HK-2 (cell line): ENCODE measurements around the gene RAB7A.

Source experiments
- DNase-seq: peaks from one replicate; pipeline ENCODE4 v3.0.0-alpha.2; 2018; ENCODE audit not compliant: unreplicated experiment

The RAB7A gene

DNA sequence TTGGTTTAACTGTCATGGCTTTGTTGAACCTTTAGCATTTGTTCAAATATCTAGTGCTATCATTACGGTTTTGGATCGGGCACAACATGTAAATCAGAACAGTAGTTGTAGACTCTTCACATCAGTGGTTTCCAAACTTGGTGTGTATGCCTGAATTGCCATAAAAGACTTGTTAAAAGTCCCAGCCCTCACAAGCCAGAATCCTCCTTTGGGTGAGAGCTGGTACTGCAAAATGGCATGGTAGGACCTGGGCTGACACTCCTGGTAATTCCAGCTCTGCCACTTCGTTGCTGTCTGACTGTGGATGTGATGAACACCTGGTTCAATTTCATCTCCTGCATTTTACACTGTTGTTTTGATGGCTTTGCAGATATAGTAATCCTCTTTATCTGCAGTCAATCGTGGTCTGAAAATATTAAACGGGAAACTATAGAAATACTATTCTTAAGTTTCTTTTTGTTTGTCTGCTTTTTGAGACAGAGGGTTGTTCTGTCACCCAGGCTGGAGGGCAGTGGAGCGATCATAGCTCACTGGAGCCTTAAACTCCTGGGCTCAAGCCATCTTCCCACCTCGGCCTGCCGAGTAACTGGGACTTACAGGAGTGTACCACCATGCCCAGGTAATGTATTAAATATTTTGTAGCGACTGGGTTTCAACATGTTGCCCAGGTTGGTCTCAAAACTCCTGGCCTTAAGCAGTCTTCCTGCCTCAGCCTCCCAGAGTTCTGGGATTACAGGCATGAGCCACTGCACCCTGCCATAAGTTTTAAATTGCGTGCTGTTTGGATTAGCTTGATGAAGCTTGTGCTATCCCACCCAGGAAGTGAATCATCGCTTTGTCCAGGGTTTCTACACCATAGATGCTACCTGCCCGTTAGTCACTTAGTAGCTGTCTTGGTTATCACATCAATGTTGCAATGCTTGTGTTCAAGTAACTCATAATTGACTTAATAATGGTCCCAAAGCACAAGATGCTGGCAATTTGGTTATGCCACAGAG lies 61.6 kb downstream of the RAB7A start:
- peak; percentile 51 for DNase-seq

DNA sequence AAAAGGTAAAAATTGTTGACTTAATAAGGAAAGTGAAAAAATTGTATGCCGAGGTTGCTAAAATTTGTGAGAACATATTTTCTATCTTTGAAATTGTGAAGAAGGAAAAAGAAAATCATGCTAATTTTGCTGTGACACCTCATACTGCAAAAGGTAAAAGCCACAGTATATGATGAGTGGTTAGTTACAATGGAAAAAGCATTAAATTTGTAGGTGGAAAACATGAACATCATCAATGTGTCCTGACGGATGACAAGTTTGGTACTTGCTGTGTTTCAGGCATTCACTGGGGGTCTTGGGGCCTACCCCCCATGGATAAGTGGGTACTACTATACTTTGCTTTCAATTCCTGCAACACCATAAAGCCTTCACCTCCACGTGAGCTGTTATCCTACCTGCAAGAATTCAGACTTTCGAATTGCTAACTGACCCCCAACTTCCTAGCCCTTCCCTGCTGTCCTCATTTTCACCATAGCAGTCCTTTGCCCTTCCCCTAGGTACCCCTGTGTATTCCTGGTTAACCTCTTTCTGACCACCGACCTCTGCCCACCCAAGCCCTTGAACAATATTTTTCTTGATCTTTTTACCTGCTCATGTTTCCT lies 62.4 kb downstream of the RAB7A start:
- DNase-seq = no peak

DNA sequence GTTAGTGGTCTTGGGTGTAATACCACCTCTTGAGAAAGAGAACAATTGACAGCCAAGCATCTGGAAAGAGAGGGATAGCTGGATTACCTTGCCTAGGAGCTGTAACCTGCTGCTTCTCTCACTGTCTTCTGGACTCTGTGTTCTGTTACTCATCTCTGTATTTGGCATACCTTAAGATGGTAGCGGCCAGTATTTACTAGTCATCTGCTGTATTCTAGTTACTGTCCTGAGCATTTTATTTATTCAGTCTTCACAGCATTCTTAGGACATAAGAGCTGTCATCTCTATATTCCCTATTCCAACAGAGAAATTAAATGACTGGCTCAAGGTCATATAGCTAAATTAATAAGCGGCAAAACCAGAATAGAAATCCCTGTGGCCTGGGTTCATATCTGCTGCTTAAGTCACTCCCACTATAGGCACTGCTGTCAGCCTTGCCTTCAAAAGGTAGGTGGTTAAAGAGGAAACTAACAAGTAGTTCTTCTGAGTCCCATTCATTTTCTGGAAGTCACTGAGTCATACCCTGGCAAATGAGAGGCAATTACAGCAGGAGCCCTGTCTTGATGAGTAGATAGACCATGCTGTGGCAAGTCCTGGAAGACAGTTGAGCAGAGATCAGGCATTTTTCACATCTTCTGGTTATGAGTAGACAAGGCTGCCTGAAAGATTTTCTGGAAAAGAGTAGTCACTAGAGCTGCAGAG lies 68.2 kb downstream of the RAB7A start:
- peak; percentile 16 for DNase-seq

DNA sequence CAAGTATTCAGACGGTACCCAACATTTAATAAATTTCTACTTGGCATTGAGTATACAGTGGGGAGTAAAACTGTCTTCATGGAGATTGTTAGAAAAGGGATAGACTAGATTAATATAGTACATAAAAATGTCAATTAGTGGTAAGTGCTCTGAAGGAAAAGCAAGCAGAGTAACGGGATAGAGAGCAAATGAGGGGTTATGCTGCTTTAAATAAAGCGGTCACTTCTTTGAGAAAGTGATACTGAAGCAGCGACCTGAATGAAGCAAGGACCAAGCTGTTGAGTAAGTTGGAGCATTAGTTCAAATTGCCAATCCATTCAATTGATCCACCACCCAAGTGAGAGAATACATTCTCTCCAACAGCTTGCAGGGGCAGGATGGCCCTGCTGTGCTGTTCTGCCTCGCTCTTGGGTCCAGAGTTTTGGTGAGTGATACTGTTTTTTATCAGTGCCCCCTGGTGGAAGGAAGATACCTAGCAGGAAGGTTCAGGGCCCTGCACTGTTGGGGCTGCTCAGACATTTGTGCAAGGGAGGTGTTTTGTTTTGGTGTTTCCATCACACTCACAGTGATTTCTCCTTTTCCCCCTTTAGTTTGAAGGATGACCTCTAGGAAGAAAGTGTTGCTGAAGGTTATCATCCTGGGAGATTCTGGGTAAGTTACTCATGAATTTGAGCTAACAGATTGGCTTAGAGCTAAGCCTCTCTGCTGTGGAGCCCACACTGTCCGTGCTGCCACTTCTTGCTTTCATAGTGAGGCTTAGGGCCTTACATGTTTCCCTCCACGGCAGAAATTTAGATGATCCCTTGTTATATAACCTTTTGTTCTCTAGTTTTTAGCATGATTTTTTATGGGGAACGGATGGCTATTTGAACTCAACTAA lies 69.0 kb downstream of the RAB7A start:
- peak; percentile 38 for DNase-seq

DNA sequence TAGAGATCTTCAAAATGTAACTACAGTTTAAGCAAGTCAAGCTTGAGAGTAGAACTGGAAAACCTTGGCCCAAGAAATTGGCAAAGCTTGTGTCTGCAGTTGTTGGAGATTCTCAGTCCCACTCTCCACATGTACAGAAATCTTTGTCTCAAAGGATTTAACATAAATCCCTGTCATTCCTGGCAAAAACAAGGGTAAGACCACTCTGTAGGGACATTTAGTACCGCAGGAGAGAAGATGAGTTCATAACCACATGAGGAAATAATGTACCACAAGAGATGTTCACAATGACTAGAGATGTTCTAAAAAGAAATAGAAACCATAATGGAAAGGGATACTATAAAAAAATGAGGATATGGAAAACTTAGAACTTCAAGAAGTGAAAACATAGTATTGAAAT lies 73.7 kb downstream of the RAB7A start:
- DNase-seq = no peak

DNA sequence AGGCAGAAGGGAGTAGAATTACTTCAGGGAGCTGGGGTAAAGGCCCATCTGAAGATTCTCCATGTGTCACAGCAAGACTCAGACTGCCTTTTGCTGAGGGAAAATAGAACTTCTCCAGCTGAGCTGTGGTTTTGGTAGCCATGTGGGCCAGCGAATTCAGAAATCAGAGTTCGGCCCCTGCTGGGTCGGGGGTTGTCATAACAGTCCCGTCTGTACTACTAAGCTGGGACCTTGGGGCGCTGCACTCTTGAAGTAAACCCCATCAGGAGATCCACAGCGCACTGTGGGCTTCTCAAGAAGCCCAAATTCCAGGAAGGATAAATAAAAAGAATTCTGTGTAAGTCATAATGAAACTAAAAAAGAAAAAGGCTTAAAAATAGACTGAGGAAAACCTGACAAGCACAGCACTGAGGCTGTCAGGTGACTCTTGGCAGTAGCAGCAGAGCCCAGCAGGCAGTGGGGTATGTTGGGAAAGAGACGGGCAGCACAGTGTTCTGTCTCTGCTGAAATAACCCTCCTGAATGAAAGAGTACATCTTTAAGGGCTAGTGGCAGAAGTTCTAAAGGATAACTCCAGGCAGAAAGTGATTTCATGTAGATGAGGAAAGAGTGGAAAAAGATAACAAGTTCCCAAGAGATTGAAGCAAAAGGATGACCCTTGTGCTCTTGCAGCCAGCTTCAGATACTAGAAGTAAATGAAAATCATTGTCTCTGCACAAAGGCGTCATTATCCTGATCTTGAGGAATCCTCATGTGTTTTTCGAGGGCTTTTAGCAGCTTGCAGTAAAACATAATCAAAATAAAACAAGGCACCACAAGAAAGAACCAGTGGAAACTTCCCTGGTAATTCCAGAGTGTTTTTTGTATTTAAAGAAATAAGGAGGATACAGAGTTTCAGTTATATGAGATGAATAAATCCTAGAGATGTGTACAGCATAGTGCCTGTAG lies 74.5 kb downstream of the RAB7A start:
- no peak for DNase-seq

DNA sequence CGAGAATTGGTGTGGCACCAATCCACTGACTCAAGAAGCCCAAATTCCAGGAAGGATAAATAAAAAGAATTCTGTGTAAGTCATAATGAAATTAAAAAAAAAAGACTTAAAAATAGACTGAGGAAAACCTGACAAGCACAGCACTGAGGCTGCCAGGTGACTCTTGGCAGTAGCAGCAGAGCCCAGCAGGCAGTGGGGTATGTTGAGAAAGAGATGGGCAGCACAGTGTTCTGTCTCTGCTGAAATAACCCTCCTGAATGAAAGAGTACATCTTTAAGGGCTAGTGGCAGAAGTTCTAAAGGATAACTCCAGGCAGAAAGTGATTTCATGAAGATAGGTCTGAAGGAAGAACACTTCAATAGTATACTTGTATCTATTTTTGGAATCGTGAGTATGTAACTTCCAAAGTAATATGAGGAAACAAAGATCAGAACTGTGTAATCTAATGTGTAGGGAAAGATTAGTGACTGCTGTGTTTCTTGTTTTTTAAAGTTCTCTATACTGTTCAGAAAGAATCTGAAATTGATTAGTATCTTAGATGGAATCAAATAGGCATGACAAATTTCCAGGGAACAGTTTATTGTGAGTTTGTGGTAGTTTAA lies 75.9 kb downstream of the RAB7A start:
- DNase-seq = no peak

DNA sequence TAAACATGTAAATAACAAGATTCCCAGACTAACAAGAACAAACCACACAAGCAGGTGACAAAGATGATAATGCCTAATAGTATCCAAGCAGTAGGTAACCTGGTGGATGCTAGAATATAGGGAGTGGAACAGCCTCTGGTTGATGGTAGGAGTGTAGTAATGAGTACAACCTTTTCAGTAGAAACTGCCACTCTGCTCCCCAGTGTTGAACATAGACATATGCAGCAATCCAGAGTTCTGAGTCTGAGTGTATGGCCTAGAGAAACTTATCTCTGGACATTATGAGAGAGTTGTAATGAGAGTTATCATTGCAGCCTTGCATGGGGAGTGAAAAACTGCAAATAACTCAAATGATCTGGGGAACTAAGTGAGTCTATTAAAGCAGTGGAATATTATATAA lies 77.3 kb downstream of the RAB7A start:
- no peak for DNase-seq

DNA sequence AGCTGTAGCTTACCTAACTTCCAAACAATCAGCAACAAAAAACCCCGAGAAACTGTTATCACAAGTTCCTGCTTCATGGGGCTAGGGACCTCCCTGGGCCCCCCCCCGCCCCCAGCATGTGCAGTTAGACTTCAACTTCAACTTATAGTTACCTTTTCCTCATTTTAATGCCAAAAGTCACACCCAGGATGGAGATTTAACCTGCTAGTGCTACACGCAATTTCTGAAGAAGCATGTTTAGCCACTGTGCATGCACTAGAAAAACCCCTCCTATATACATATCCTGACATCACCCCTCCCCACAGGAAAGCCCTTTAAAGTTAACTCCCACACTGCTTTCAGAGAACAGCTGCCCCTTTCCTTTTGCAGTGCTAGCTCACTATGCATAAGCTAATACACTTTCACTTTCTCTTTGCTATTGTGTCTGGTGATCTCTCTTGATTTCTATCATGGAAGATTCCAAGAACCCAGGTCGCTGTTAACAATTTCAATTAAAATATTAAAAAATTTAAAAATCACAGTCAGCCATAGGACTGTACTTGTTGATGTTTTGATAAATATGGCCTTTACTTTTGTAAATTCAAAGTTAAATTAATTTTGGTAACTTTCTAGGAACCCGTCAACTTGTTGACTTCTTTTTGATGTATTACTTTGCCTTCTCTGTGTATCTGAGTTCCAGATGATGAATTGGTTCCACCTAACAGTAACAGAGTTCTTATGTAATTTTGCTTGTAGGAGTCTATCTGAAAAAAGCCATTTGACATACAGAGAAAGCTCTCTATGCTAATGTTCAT lies 78.2 kb downstream of the RAB7A start:
- DNase-seq = no peak

DNA sequence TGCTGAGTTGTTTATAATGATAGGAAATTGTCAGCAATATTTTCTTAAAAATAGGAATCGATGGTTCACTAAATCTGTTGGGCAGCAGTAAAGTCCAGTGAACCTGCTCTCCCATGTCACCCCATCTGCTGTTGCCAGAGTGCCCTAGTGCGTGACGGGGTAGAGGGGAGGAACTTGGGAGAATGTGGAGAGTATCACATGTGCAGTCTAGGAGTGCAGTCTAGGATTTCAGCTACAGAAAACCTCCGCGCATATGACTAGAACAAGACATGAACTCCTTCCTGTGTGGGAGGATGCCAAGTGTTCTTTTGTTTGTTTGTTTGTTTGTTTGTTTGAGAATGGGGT lies 78.8 kb downstream of the RAB7A start:
- no peak for DNase-seq

DNA sequence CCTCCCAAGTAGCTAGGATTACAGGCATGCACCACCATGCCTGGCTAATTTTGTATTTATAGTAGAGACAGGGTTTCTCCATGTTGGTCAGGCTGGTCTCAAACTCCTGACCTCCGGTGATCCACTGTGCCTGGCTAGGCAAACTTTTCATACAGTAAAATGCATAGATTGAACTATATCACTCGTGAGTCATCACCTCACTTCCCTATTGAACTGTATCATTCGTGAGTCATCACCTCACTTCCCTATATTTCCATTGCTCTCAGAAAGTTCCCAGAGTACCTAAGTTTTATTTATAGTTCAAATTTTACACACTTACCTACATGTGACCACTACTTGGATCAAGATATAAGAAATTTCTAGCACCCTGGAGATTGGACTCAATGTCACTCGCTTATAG lies 79.8 kb downstream of the RAB7A start:
- DNase-seq = no peak

DNA sequence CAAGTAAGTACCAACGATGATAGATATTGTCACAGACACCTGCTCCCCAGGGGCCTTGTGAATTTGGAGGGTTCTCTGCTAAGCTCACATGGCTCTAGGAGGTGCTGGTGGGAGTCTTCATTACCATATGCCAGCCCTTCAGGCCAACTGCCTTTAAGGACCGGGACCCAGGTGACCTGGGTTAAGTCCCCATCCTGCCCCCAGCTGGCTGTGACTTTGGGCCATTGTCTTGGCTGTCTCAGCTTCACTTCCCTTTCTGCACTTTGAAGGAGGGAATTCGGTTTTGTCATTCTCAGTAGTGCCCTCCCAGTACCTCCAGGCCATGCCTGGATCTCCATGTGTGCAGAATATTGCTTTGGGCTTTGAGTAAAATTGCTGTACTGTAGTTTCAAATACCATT lies 80.6 kb downstream of the RAB7A start:
- DNase-seq = no peak

DNA sequence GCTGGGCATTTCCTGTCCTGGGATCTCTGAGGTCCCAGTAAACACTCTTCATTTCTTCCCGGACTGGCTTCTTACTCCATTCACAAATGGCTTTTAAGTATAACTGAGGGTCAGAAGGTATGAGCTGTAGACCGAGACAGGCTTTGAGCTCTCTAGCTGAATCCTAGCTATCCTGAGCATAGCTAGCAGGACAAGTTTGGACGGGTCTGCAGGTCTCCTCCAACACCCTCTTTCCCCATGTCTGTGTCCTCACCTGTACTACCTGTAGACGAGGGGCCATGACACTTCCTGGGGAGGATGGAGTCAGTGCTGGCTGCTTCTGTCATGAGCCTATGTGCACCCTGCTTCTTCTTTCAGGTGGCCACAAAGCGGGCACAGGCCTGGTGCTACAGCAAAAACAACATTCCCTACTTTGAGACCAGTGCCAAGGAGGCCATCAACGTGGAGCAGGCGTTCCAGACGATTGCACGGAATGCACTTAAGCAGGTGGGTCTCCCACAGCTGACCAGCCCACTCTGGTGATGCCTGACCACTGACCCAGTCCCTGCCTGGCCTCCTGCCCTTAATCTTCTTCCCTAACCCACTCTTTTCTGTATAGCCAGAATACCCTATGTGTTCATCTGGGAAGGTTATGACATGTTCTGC lies 81.3 kb downstream of the RAB7A start:
- no peak for DNase-seq

DNA sequence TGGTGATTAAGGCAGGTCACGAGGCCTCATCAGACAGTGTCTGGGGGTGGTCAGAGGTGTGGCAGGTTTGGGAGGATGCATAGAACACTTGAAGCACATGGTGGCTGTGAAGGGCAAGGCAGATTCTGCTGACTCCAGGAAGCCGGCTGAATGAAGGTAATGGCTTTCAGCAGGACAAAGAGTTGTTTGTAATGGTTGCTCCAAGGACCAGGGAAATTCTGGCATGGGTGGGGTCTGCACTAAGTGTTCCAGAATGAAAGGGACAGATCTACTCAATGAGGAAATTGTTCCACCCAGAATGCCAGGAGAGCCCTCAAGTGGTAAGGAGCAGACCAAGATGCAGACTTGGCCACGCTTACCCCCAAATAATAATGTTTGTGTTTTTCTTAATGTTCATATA lies 82.7 kb downstream of the RAB7A start:
- DNase-seq = no peak

DNA sequence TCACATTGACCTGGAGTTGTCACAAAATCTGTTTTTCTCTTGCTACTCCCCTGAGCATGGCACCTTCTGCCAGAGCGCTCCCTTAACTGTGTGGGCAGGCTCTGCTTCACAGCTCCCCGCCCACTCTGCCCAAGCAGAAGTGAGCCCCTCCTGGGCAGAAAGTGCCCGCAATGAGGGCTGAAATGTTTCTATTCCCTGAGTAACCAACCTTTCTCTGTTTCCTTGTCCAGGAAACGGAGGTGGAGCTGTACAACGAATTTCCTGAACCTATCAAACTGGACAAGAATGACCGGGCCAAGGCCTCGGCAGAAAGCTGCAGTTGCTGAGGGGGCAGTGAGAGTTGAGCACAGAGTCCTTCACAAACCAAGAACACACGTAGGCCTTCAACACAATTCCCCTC lies 87.1 kb downstream of the RAB7A start:
- DNase-seq = no peak

DNA sequence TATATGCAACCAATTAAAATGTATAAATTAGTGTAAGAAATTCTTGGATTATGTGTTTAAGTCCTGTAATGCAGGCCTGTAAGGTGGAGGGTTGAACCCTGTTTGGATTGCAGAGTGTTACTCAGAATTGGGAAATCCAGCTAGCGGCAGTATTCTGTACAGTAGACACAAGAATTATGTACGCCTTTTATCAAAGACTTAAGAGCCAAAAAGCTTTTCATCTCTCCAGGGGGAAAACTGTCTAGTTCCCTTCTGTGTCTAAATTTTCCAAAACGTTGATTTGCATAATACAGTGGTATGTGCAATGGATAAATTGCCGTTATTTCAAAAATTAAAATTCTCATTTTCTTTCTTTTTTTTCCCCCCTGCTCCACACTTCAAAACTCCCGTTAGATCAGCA lies 88.1 kb downstream of the RAB7A start:
- DNase-seq = no peak

DNA sequence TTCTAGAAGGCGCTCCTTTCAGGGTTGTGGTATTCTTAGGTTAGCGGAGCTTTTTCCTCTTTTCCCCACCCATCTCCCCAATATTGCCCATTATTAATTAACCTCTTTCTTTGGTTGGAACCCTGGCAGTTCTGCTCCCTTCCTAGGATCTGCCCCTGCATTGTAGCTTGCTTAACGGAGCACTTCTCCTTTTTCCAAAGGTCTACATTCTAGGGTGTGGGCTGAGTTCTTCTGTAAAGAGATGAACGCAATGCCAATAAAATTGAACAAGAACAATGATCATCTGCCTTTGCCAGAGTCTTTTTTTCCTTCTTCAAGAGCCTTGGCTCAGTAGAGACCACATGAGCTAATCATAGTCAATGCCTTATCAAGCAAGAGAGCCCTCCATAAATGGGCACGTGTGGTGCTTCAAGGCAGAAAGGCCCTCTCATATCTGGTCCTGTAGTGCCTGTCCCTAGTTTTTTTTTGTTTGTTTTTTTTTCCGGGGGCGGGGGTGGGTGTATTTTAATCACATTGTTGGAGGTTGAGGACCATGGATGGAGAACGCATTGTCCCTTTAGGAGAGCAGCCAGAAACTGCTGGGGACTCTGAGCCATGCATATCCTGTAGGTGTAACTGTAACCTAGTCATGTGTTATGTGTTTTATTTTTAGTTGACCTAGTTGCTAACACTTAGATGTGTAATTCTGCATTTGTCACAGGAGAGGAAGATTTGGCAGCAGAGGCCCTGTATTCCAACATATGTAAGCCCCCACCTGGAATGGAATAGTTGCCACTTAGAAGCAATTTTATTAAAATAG lies 88.7 kb downstream of the RAB7A start:
- DNase-seq = no peak
